Activated T-helper 1 cell treated with anti-CD3 and anti-CD28 coated beads, Interleukin-12 subunit alpha, Interleukin-12 subunit beta, Interleukin-2, Interleukin-4 antibody, amounts not matched to agents 30 ng/mL and 10 ng/mL and 1 ng/mL, durations not matched to agents 14 hours and 24 hours and 36 hours (primary cell): ENCODE data around the gene HNF1B. TPM values are rescaled to one million over a fixed set of nuclear protein-coding genes. Genes with fewer than 3 reads are reported as not detected.
A peak's percentile ranks its signal among the peaks of the same experiment; 100 is the strongest.

Source experiments
- DNase-seq: peaks from one replicate; pipeline ENCODE4 v3.0.0; 2021; ENCODE audit warnings: low spot score
- H3K27ac Mint-ChIP-seq: one replicate; pipeline ENCODE4 v1.8.0; 2021; ENCODE audit warnings: mild to moderate bottlenecking, mixed read lengths
- H3K27me3 Mint-ChIP-seq: one replicate; pipeline ENCODE4 v1.8.0; 2022; ENCODE audit warnings: mild to moderate bottlenecking, moderate library complexity, mixed read lengths; ENCODE audit not compliant: insufficient read depth
- H3K36me3 Mint-ChIP-seq: one replicate; pipeline ENCODE4 v1.8.0; 2021; ENCODE audit warnings: low read depth, mixed read lengths
- H3K4me1 Mint-ChIP-seq: one replicate; pipeline ENCODE4 v1.8.0; 2021; ENCODE audit warnings: low read depth, mixed read lengths
- H3K4me3 Mint-ChIP-seq: one replicate; pipeline ENCODE4 v1.8.0; 2021; ENCODE audit warnings: mild to moderate bottlenecking, moderate library complexity, mixed read lengths
- H3K9me3 Mint-ChIP-seq: one replicate; pipeline ENCODE4 v1.8.0; 2021; ENCODE audit warnings: mixed read lengths
- intact Hi-C: fragments of 100-400 bp; cut with micrococcal nuclease; formaldehyde crosslinking; loops from one replicate; pipeline ENCODE4 v1.15.1; 2024
- total RNA-seq: library from RNA; stranded (reverse); gene quantifications from 2 replicates; pipeline ENCODE4 v1.2.3, GENCODE V29; 2022

Gene HNF1B
- total RNA-seq, 1 donor from 2014 or later = 3.6 TPM

DNA sequence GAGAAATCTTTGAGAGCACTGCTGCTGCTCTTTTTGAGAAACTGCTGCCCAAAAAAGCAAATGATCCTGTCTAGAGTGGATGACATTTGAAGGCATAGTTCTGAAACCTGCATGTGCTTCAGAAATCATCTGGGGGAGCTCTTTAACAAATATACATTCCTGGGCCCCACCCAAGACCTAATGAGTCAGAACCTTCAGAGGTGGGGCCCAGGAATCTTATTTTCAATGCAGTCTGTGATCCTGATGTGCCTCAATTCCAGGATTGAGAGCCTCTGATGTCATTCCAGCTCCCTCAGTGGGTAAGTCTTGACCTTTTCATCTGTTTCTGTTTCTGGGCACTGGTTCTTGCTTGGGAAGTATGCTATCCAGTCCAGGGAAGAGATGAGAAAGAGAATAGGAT is 42.3 kb downstream of the HNF1B start:
- Mint-ChIP-seq H3K27me3 (peaks cover 27% of the 10 kb centered on the region), H3K4me3 (no peak overlapping the region), H3K9me3 (no peaks in the 10 kb centered on the region), H3K4me1 (peaks cover 48% of the 10 kb centered on the region), H3K27ac (no peak overlapping the region), H3K36me3 (peaks cover 4% of the 10 kb centered on the region)
- intact Hi-C loops = loop anchor here (5.0 kb wide), 1 partner anchor 70 kb away; no protein-coding TSS in a partner anchor
- DNase-seq = no peak

DNA sequence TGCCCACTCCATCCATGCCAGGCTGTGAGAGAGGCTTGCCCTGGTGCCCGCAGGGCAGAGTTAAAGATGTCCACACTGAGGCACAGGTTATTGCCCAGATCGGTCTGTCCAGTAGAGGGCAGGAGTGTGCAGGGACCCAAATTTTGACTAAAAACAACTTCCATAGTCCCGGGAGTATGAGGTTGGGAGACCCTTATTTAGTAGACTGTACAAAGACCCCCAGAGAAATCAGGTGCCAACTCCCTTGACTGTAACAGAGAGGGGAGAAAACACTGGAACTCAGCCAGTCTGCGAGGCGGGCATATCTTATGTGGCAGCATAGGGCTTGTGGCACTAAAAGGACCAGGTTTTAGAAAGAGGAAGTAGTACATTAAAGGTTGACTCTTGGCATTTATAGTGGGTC is 43.4 kb downstream of the HNF1B start:
- intact Hi-C loops = loop anchor here (1.0 to 5.0 kb wide), 3 partner anchors 71 to 115 kb away; no protein-coding TSS in a partner anchor
- H3K27ac Mint-ChIP-seq = no peak overlapping the region
- H3K4me3 Mint-ChIP-seq = peak overlapping the region; percentile 45
- peaks cover 26% of the 10 kb centered on the region for H3K27me3 Mint-ChIP-seq
- H3K4me1 Mint-ChIP-seq = peaks cover 59% of the 10 kb centered on the region
- peak; percentile 35 for DNase-seq
- H3K36me3 Mint-ChIP-seq = peaks cover 4% of the 10 kb centered on the region
- H3K9me3 Mint-ChIP-seq = no peaks in the 10 kb centered on the region

- H3K4me1 Mint-ChIP-seq = peaks cover 61% of the 10 kb centered on the region
- no peak for DNase-seq
- H3K4me3 Mint-ChIP-seq = no peak overlapping the region
- no peaks in the 10 kb centered on the region for H3K9me3 Mint-ChIP-seq
- H3K27ac Mint-ChIP-seq = no peak overlapping the region
- intact Hi-C loops = loop anchor here (1.0 to 5.0 kb wide), 3 partner anchors 71 to 115 kb away; no protein-coding TSS in a partner anchor
- peaks cover 2% of the 10 kb centered on the region for H3K36me3 Mint-ChIP-seq
- peaks cover 26% of the 10 kb centered on the region for H3K27me3 Mint-ChIP-seq
These were observed 44.0 kb downstream of the HNF1B start for GRCh38 chr17:37700881-37701280.

DNA sequence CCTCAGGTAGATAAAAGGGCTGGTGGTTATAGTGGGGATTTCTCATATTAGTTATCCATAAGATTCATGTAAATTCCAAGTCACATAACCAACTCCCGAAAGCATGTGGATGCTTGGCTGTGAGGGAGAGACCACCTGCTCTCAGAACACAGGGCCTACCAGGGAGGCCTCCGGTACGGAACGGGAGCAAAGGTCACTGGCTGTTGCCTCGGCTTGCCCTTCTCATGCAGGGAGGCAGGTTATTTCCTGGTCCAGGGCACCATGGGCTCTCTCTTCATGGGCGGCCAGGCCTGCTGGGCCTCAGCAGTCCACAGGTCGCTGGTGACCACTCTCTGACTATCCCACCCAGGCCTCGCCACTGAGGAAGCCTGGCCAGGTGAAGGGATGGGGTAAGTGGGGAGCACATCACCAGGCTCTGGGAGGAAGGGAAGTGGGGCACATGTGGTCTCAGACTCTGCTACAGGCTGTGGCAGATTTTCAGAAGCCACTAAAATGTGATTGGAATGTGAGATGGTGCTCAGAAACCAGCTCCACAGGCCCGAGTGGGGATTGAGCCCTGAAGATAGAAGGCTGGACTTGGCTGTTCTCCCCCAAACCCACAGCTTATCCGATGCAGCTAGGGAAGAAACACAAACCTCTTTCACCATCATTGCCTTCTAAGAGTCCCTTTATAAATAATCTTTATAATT is 45.4 kb downstream of the HNF1B start:
- Mint-ChIP-seq H3K36me3 (peaks cover 2% of the 10 kb centered on the region), H3K27ac (peak overlapping the region; percentile 72), H3K4me1 (peaks cover 57% of the 10 kb centered on the region), H3K27me3 (peaks cover 14% of the 10 kb centered on the region), H3K4me3 (no peak overlapping the region), H3K9me3 (no peaks in the 10 kb centered on the region)
- intact Hi-C loops = loop anchor here (5.0 kb wide), 1 partner anchor 43 kb away; no protein-coding TSS in a partner anchor
- DNase-seq = no peak

- intact Hi-C loops = loop anchor here (5.0 kb wide), 1 partner anchor 43 kb away; no protein-coding TSS in a partner anchor
- H3K4me3 Mint-ChIP-seq = no peak overlapping the region
- peaks cover 2% of the 10 kb centered on the region for H3K36me3 Mint-ChIP-seq
- H3K4me1 Mint-ChIP-seq = peaks cover 57% of the 10 kb centered on the region
- H3K27me3 Mint-ChIP-seq = peaks cover 9% of the 10 kb centered on the region
- H3K9me3 Mint-ChIP-seq = no peaks in the 10 kb centered on the region
- no peak for DNase-seq
- peak overlapping the region; percentile 72 for H3K27ac Mint-ChIP-seq
These were observed 46.0 kb downstream of the HNF1B start for GRCh38 chr17:37698911-37699255.

DNA sequence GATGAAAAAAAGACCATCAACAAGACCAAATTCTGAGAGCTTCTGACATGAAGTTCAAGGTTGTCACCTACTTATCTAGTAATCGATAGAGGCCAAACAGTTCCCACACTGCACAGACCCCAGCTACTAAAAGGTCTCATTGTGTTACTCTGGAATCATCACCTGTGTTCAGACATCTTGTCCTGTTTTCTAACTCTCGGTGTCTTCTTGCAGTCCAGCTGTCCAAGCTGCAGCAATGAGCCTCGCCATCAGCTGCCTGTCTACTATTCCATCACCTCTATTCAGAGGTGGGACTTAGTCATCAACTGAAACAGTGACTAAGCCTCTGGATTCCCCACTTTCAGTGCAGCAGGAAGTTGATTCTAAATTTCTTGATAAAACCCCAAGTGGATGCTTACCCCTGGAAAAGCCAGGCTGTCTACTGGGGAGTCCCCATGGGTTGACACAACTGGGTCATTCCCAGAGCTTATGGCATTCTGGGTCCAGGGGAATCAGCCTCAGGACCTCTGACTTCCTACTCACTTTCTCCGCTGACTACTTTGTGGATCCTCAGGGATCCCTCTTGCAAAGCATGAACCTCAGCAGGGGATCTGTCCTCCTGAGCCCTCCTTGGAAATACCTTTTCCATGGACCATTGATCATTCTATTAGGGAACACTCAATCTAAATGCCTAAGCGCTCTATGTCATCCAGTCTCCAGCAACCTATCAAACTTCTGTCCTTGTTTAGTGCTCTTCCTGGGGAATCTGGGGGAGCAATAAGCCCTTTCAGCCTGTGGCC is 46.5 kb downstream of the HNF1B start:
- no peak overlapping the region for H3K4me3 Mint-ChIP-seq

DNA sequence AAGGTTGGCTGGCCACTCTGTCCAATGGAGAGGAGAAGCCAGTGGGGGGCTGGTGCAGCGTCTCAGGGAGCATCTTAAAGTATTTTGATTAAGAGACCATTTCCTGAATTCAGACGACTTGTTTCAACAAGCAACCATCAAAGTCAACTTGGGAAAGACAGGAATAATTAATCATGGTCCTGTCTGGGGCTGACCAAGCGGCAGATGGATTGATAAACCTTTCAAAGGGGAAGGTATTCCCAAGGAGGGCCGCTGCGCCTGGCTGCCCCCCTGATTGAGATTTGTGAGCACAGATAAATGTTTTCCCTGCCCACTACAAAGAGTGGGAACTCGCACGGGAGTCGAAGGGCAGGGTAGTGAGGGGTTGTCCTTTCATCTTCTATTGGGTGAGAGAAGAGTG is 47.5 kb downstream of the HNF1B start:
- intact Hi-C loops = loop anchor here (5.0 kb wide), 1 partner anchor 45 kb away; no protein-coding TSS in a partner anchor
- DNase-seq = no peak
- Mint-ChIP-seq H3K27ac (peak overlapping the region; percentile 40), H3K36me3 (no peaks in the 10 kb centered on the region), H3K4me1 (peaks cover 52% of the 10 kb centered on the region), H3K4me3 (no peak overlapping the region), H3K27me3 (peaks cover 5% of the 10 kb centered on the region), H3K9me3 (no peaks in the 10 kb centered on the region)

More for the DNA sequence above, 46.5 kb downstream of the HNF1B start:
- H3K27me3 Mint-ChIP-seq = peaks cover 5% of the 10 kb centered on the region
- H3K9me3 Mint-ChIP-seq = no peaks in the 10 kb centered on the region
- DNase-seq = no peak
- peaks cover 57% of the 10 kb centered on the region for H3K4me1 Mint-ChIP-seq
- no peaks in the 10 kb centered on the region for H3K36me3 Mint-ChIP-seq
- peak overlapping the region; percentile 57 for H3K27ac Mint-ChIP-seq
- intact Hi-C loops = loop anchor here (5.0 kb wide), 1 partner anchor 44 kb away; no protein-coding TSS in a partner anchor

DNA sequence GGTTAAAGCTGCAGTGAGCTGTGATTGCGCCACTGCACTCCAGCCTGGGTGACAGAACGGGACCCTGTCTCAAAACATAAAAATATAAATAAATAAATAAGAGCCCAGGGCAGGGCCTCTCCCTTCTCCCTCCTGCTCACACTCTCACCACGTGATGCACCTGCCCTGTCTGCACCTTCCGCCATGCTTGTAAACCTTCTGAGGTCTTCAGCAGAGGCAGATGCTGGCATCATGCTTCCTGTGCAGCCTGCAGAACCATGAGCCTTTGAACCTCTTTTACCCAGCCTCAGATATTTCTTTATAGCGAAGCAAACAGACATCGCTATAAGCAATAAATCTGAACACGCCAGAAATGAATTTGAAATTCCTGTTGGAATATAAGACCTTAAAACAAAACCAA is 48.5 kb downstream of the HNF1B start:
- H3K36me3 Mint-ChIP-seq = no peaks in the 10 kb centered on the region
- no peak overlapping the region for H3K4me3 Mint-ChIP-seq
- H3K27me3 Mint-ChIP-seq = peaks cover 5% of the 10 kb centered on the region
- peaks cover 42% of the 10 kb centered on the region for H3K4me1 Mint-ChIP-seq
- DNase-seq = no peak
- intact Hi-C loops = loop anchor here (5.0 kb wide), 1 partner anchor 46 kb away; no protein-coding TSS in a partner anchor
- no peaks in the 10 kb centered on the region for H3K9me3 Mint-ChIP-seq
- no peak overlapping the region for H3K27ac Mint-ChIP-seq

GRCh38 chr17:37695726-37696125 is 49.1 kb downstream of the HNF1B start:
- DNase-seq = no peak
- peaks cover 5% of the 10 kb centered on the region for H3K27me3 Mint-ChIP-seq
- H3K9me3 Mint-ChIP-seq = no peaks in the 10 kb centered on the region
- no peak overlapping the region for H3K4me3 Mint-ChIP-seq
- intact Hi-C loops = loop anchor here (5.0 kb wide), 1 partner anchor 47 kb away; no protein-coding TSS in a partner anchor
- H3K36me3 Mint-ChIP-seq = no peaks in the 10 kb centered on the region
- H3K27ac Mint-ChIP-seq = no peak overlapping the region
- H3K4me1 Mint-ChIP-seq = peaks cover 36% of the 10 kb centered on the region

DNA sequence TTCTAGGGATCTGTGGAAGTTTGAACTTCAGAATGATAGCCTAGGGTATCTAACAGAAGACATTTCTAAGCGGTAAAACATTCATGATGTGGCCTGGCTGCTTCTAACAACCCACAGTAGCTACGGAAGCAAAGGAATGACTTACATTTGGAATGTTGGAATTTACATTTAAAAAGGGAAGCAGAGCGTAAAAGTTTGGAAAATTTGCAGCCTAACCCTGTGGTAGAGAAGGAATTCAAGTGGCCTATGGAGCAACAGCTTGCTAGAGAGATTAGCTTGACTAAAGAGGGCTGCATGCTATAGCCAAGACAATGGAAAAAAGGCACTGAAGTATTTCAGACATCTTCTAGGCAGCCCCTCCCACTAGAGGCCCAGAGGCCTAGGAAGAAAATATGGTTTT is 50.1 kb downstream of the HNF1B start:
- Mint-ChIP-seq H3K27ac (no peak overlapping the region), H3K9me3 (no peaks in the 10 kb centered on the region), H3K27me3 (peaks cover 3% of the 10 kb centered on the region), H3K4me1 (peaks cover 30% of the 10 kb centered on the region), H3K4me3 (no peak overlapping the region), H3K36me3 (no peaks in the 10 kb centered on the region)
- intact Hi-C loops = loop anchor here (5.0 kb wide), 1 partner anchor 48 kb away; no protein-coding TSS in a partner anchor
- no peak for DNase-seq

DNA sequence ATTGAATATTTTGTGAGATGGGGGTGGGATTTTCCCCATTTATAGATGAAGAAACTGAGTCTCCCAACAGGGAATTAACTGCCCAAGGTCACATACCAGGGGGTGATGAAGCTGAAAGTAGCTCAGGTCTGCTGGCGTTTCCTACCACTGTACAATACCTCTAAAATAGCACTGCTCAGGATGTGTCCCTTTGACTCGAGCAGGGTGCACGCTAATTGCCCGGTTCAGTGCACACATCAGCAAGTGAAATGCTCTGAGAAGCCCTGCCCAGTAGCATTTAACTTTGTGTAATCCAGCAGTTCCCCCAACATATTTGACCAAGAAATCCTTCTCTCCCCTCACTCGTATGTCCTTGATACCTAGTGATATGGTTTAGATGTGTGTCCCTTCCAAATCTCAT is 51.5 kb downstream of the HNF1B start:
- Mint-ChIP-seq H3K27ac (no peak overlapping the region), H3K27me3 (peaks cover 3% of the 10 kb centered on the region), H3K4me1 (peaks cover 20% of the 10 kb centered on the region), H3K36me3 (no peaks in the 10 kb centered on the region), H3K4me3 (no peak overlapping the region), H3K9me3 (no peaks in the 10 kb centered on the region)
- no peak for DNase-seq
- intact Hi-C loops = no loop called here

GRCh38 chr17:37691807-37692206 is 53.1 kb downstream of the HNF1B start:
- Mint-ChIP-seq H3K9me3 (no peaks in the 10 kb centered on the region), H3K27me3 (peaks cover 2% of the 10 kb centered on the region), H3K36me3 (no peaks in the 10 kb centered on the region), H3K27ac (no peak overlapping the region), H3K4me3 (no peak overlapping the region), H3K4me1 (peaks cover 5% of the 10 kb centered on the region)
- no peak for DNase-seq
- intact Hi-C loops = no loop called here

- Mint-ChIP-seq H3K27ac (no peak overlapping the region), H3K4me1 (no peaks in the 10 kb centered on the region), H3K4me3 (no peak overlapping the region), H3K9me3 (no peaks in the 10 kb centered on the region), H3K36me3 (no peaks in the 10 kb centered on the region), H3K27me3 (no peaks in the 10 kb centered on the region)
- intact Hi-C loops = no loop called here
- no peak for DNase-seq
These were observed 55.5 kb downstream of the HNF1B start for GRCh38 chr17:37689317-37689716.
